ENCODE results near the gene COL27A1.

The COL27A1 gene

GRCh38 chr9:114119242-114120191 is 35.8 kb upstream of the COL27A1 start:
- no peak for TF ChIP-seq CTCF (conservative IDR thresholded peaks at IDR 0.05; ENCODE audit: low read depth, low read length)
- no peak for DNase-seq (ENCODE audit: low read depth)
- no peak overlapping the region for H3K4me3 ChIP-seq (ENCODE audit: low read depth, low read length)

- TF ChIP-seq CTCF (conservative IDR thresholded peaks at IDR 0.05; ENCODE audit: low read depth, low read length): no peak
These were observed 34.9 kb upstream of the COL27A1 start for GRCh38 chr9:114120192-114121014.

GRCh38 chr9:114121227-114122135 is 33.9 kb upstream of the COL27A1 start:
- DNase-seq (ENCODE audit: low read depth): no peak
- no peak for TF ChIP-seq CTCF (conservative IDR thresholded peaks at IDR 0.05; ENCODE audit: low read depth, low read length)
- H3K4me3 ChIP-seq (ENCODE audit: low read depth, low read length): no peak overlapping the region

More at GRCh38 chr9:114120192-114121014, 34.9 kb upstream of the COL27A1 start:
- DNase-seq (ENCODE audit: low read depth): no peak
- no peak overlapping the region for H3K4me3 ChIP-seq (ENCODE audit: low read depth, low read length)

- TF ChIP-seq CTCF (conservative IDR thresholded peaks at IDR 0.05; ENCODE audit: low read depth, low read length): no peak
- no peak overlapping the region for H3K4me3 ChIP-seq (ENCODE audit: low read depth, low read length)
- no peak for DNase-seq (ENCODE audit: low read depth)
These were observed 33.0 kb upstream of the COL27A1 start for GRCh38 chr9:114122136-114123027.

GRCh38 chr9:114123031-114123977 is 32.0 kb upstream of the COL27A1 start:
- no peak overlapping the region for H3K4me3 ChIP-seq (ENCODE audit: low read depth, low read length)
- DNase-seq (ENCODE audit: low read depth): no peak
- no peak for TF ChIP-seq CTCF (conservative IDR thresholded peaks at IDR 0.05; ENCODE audit: low read depth, low read length)
